IMR-90 (cell line): ENCODE results near the gene NCK1.
"Not testable (repeated sequence)": the region's sequence is repeated elsewhere in the genome, so short reads cannot be mapped to it uniquely, and the experiment has no call there.

Experiments used
- BHLHE40 ChIP-seq: fragments of 150-350 bp; IDR thresholded peaks from 2 replicates; pipeline ENCODE4 v1.6.1; 2016; ENCODE audit warnings: mild to moderate bottlenecking, low read depth, low read length
- POLR2A ChIP-seq: IDR thresholded peaks from 2 replicates; pipeline ENCODE4 v1.6.1; 2012; ENCODE audit warnings: mild to moderate bottlenecking, low read depth, low read length
- RAD21 ChIP-seq: IDR thresholded peaks from 2 replicates; pipeline ENCODE4 v1.6.1; 2012; ENCODE audit warnings: low read length, improper control_type of control experiment
- SMC3 ChIP-seq: fragments of 150-350 bp; IDR thresholded peaks from 2 replicates; pipeline ENCODE4 v1.6.1; 2016; ENCODE audit warnings: low read depth, mild to moderate bottlenecking, antibody characterized with exemption, low read length, moderate library complexity
- TF ChIP-seq, protein P1 (sequence below): conservative IDR thresholded peaks from 2 replicates; pipeline ENCODE4 v1.5.1; 2012; ENCODE audit warnings: mild to moderate bottlenecking, low read depth, low read length, improper control_type of control experiment

DNA sequence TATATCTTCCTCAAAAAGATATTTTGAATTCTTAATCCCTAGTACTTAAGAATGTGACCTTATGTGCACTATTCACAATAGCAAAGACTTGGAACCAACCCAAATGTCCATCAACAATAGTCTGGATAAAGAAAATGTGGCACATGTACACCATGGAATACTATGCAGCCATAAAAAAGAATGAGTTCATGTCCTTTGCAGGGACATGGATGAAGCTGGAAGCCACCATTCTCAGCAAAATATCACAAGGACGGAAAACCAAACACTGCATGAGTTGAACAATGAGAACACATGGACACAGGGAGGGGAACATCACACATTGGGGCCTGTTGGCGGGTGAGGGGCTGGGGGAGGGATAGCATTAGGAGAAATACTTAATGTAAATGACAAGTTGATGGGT, 17.5 kb downstream of the NCK1 start:
- TF ChIP-seq, protein P1, sequence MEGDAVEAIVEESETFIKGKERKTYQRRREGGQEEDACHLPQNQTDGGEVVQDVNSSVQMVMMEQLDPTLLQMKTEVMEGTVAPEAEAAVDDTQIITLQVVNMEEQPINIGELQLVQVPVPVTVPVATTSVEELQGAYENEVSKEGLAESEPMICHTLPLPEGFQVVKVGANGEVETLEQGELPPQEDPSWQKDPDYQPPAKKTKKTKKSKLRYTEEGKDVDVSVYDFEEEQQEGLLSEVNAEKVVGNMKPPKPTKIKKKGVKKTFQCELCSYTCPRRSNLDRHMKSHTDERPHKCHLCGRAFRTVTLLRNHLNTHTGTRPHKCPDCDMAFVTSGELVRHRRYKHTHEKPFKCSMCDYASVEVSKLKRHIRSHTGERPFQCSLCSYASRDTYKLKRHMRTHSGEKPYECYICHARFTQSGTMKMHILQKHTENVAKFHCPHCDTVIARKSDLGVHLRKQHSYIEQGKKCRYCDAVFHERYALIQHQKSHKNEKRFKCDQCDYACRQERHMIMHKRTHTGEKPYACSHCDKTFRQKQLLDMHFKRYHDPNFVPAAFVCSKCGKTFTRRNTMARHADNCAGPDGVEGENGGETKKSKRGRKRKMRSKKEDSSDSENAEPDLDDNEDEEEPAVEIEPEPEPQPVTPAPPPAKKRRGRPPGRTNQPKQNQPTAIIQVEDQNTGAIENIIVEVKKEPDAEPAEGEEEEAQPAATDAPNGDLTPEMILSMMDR = not testable (repeated sequence)
- TF ChIP-seq POLR2A, BHLHE40, SMC3, RAD21: not testable (repeated sequence)
